Dermis blood vessel endothelial cell (primary cell): ENCODE data around the gene MARCHF10. TPM values are rescaled to one million over a fixed set of nuclear protein-coding genes. Genes with fewer than 3 reads are reported as not detected.
"Not testable (repeated sequence)": the region's sequence is repeated elsewhere in the genome, so short reads cannot be mapped to it uniquely, and the experiment has no call there.

Experiments
- DNase-seq: peaks from one replicate; pipeline ENCODE4 v3.0.0; 2010
- total RNA-seq: library from RNA; depleted of rRNA; stranded (reverse); fragments of >200 nt; gene quantifications from 2 replicates; pipeline ENCODE4 v1.2.3, GENCODE V29; 2014

MARCHF10 gene
- total RNA-seq, 1 donor from 2014 or later: not detected

GRCh38 chr17:62695093-62695738 lies 112.9 kb downstream of the MARCHF10 start:
- not testable (repeated sequence) for DNase-seq

DNA sequence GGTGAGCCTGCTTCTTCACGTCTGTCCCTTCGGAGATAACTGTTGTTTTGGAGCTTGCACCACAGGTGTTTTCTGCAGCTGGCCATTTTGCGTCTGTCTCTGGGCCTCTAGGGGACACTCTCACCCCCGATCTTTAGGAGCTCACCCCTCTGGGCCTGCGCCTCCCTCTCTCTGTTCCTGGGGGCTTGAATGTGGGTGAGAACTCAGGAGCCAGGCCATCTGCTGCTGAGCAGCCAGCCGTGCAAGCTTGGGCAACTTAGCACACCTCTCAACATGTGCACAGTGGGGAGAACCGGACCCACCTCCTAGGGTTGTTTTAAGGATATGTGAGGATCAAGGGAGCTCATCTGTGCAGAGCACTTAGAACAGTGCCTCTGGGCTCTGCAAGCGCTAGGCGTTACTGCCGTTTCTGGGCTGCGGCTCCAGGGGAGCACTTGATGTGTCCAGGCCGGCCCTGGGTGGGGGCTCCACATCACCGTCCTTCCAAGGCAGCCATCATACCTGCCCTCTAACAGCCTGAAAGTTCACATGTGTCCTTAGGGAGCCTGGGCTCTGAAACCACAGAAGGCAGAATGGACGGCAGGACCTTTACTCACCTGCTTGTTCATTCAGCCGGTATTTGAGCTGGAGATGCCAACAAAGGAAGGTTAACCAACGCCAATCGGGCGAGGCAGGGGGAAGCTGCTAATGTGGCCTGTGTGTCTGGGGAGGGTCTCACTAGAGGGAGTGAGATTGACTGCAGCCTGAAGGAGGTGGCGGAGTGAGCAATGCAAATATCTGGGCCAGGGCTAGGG lies 114.3 kb downstream of the MARCHF10 start:
- no peak for DNase-seq

- peak; percentile 48 for DNase-seq
These were observed 115.2 kb downstream of the MARCHF10 start for GRCh38 chr17:62692721-62693431.

DNA sequence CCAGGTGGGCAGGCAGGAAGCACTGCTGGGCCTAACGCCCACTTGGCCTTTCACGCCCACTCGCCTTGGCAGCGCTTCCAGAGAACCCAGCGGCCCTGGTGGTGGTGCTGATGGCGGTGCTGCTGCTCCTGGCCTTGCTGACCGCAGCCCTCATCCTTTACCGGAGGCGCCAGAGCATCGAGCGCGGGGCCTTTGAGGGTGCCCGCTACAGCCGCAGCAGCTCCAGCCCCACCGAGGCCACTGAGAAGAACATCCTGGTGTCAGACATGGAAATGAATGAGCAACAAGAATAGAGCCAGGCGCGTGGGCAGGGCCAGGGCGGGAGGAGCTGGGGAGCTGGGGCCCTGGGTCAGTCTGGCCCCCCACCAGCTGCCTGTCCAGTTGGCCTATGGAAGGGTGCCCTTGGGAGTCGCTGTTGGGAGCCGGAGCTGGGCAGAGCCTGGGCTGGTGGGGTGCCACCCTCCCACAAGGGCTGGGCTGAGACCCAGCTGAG lies 115.9 kb downstream of the MARCHF10 start:
- no peak for DNase-seq

DNA sequence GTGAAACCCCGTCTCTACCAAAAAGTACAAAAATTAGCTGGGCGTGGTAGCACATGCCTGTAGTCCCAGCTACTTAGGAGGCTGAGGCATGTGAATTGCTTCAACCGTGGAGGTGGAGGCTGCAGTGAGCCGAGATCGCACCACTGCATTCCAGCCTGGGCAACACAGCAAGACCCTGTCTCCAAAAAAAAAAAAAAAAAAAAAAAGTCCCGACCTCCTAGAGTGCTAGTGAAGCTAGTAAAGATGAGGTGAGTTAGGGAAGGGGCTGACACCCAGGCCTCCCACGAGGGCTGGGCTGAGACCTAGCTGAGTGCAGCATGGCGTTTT lies 116.6 kb downstream of the MARCHF10 start:
- DNase-seq: not testable (repeated sequence)

GRCh38 chr17:62690168-62690897 lies 117.8 kb downstream of the MARCHF10 start:
- DNase-seq: no peak

GRCh38 chr17:62689441-62690167 lies 118.5 kb downstream of the MARCHF10 start:
- DNase-seq: no peak

GRCh38 chr17:62688398-62689160 lies 119.5 kb downstream of the MARCHF10 start:
- DNase-seq: no peak

- no peak for DNase-seq
These were observed 120.1 kb downstream of the MARCHF10 start for GRCh38 chr17:62687997-62688396.

- DNase-seq: no peak
These were observed 123.9 kb downstream of the MARCHF10 start for GRCh38 chr17:62684179-62684578.

GRCh38 chr17:62681939-62682381 lies 126.2 kb downstream of the MARCHF10 start:
- DNase-seq: no peak

DNA sequence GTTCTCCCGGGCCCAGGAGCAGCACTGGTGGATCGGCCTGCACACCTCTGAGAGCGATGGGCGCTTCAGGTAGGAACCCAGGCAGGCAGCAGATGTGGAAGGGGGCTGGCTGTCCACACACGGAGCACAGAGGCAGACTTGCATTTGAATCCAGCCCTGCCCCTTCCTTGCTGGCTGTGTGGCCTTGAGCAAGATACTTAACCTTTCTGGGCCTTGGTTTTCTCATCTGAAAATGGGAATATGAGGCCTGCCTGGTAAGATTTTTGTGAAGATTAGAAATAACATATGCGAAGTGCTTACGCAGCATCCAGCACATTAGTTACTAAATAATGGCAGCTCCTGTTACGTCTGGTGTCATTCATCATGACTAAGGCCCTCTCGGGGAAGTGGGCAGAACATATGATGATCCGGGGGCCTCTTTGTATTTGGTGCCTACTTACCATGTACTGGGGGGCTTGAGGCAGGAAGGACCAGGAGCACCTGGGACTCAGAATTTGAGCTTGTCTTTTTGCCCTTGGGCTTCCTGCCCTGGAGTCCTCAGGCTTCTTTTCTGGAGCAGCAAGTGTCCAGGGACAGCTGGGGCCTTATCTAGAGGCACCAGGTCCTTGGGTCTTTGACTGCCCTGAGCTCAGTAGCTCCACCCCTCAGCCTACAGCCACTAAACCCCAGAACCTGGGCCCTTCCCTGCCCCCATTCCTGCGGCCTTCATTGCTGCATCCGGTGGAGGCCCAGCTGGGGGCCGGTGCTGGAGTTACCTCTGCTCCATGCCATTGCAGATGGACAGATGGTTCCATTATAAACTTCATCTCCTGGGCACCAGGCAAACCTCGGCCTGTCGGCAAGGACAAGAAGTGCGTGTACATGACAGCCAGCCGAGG lies 126.8 kb downstream of the MARCHF10 start:
- no peak for DNase-seq

GRCh38 chr17:62680541-62681052 lies 127.5 kb downstream of the MARCHF10 start:
- DNase-seq: no peak

DNA sequence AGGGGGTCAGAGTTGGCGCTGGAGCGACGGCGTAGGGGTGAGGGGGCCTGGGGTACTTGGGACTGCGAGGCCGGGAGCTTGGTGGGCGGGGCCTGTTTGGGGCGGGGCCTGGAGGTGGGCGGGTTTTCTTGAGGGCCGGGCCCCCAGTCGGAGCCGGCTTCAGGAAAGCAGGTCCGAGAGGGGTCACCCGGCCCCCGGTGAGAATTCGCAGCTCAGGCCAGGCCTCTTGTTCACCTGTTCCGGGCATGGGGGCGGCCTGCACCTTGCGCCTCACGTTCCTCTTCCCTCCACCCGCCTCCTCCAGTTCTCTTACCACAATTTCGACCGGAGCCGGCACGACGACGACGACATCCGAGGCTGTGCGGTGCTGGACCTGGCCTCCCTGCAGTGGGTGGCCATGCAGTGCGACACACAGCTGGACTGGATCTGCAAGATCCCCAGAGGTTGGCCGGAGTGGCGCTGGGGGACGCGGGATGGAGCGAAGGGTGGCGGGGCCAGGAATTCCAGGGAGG lies 128.2 kb downstream of the MARCHF10 start:
- no peak for DNase-seq

DNA sequence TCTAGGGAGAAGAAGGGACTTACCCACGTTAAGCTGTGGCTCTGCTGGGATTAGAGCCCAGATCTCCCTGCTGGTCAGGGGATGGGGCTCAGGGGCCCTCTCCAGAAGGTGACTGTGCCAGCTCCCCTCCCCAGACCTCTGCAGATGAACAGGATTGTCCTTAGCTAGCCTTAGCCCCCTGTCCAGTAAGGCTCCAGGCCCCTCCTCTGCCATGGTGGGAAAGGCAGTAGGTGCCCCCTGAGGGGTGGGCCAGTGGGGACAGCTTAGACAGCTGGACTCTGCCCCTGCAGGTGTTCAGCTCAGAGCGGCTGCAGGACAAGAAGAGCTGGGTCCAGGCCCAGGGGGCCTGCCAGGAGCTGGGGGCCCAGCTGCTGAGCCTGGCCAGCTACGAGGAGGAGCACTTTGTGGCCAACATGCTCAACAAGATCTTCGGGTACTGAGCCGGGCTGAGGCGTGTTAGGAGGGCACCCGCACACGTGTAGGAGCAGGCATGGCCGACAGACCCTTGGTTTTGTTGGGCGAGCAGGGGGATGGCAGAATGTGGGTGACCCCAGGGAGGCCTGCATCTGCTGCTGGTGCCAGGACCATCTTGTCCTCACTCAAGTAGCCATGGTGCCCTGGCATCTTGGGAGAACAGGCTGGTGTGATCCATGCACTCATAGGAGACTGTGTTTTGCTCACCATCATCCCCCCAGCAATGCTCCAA lies 129.7 kb downstream of the MARCHF10 start:
- no peak for DNase-seq

DNA sequence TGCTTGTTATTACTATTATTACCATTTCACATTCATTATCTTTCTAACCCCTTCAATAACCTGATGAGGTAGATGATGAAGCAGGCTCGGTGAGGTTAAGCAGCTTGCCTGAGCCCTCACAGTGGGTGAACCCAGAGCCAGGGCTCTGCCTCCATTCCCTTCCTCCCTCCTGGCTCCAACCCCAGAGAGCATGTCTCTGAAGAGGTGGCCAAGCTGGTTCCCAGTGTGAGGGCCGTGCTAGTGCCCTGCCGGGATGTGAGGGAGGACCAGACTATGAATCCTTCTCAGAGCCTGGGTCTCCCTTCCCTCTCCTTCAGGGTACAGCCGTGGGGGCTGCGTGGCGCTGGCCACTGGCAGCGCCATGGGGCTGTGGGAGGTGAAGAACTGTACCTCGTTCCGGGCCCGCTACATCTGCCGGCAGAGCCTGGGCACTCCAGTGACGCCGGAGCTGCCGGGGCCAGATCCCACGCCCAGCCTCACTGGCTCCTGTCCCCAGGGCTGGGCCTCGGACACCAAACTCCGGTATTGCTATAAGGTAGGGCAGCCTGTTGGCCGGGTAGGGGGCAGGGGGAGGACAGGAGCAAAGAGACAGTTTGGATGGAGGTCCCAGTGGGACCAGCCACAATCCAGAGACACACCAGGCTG lies 131.0 kb downstream of the MARCHF10 start:
- DNase-seq: no peak

DNA sequence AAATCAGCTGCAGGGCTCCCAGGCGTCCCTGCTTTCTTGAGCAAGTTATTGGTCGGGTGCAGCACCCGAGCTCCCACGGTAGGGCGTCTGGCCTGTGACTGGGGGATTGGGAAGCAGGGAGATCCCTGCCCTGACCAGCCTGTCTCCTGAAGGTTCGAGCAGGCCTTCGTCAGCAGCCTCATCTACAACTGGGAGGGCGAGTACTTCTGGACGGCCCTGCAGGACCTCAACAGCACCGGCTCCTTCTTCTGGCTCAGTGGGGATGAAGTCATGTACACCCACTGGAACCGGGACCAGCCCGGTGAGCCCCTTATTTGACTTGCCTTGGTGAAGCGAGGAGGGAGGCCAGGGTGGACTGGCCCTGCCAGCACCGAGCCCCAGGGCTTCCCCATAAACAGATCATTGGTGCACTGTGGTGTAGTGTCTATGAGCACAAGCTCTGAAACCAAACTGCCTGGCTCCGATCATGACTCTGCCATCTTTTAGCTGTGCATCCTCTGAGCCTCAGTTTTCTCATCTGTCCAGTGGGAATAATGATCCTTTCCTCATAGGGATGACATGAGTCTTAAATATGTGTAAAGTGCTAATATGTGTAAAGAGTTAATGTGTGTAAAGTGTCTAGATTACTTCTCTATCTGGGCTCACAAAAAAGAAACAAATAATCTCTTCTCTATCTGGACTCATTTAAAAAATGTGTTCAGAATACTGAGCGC lies 131.7 kb downstream of the MARCHF10 start:
- DNase-seq: no peak

- no peak for DNase-seq
These were observed 132.4 kb downstream of the MARCHF10 start for GRCh38 chr17:62675701-62676100.
